Neural crest cell (in vitro differentiated cells): ENCODE data around the gene FBLN5. TPM values are rescaled to one million over a fixed set of nuclear protein-coding genes. Genes with fewer than 3 reads are reported as not detected.

Experiments used
- DNase-seq: peaks from one replicate; pipeline ENCODE4 v3.0.0; 2021; ENCODE audit warnings: low read depth, mixed read lengths, low spot score
- H3K27ac Mint-ChIP-seq: one replicate; pipeline ENCODE4 v1.8.0; 2021; ENCODE audit warnings: mild to moderate bottlenecking, mixed read lengths; ENCODE audit not compliant: unreplicated experiment
- H3K27me3 Mint-ChIP-seq: 2 replicates; pipeline ENCODE4 v1.8.0; 2021; ENCODE audit warnings: low read depth, mild to moderate bottlenecking, mixed read lengths
- H3K36me3 Mint-ChIP-seq: 2 replicates; pipeline ENCODE4 v1.8.0; 2021; ENCODE audit warnings: low read depth, mild to moderate bottlenecking, mixed read lengths
- H3K4me1 Mint-ChIP-seq: 2 replicates; pipeline ENCODE4 v1.8.0; 2021; ENCODE audit warnings: mixed read lengths
- H3K4me3 Mint-ChIP-seq: one replicate; pipeline ENCODE4 v1.8.0; 2021; ENCODE audit warnings: mild to moderate bottlenecking, mixed read lengths
- H3K9me3 Mint-ChIP-seq: 2 replicates; pipeline ENCODE4 v1.8.0; 2021; ENCODE audit warnings: mixed read lengths
- CTCF ChIP-seq: fragments of 200-600 bp; sonication (generic); conservative IDR thresholded peaks from 2 replicates; pipeline ENCODE4 v1.5.0; 2021; ENCODE audit warnings: antibody characterized with exemption, mild to moderate bottlenecking
- total RNA-seq: library from RNA; stranded (reverse); gene quantifications from 2 replicates; pipeline ENCODE4 v1.2.1, GENCODE V29; 2021

The FBLN5 gene
- total RNA-seq, 1 donor from 2014 or later: 1.0 TPM

- H3K9me3 Mint-ChIP-seq: no peaks in the 10 kb centered on the region
- H3K27me3 Mint-ChIP-seq: peaks cover 20% of the 10 kb centered on the region
- no peak for TF ChIP-seq CTCF
- no peak overlapping the region for H3K27ac Mint-ChIP-seq
- no peak for DNase-seq
- H3K4me1 Mint-ChIP-seq: no peaks in the 10 kb centered on the region
- H3K36me3 Mint-ChIP-seq: no peaks in the 10 kb centered on the region
- no peak overlapping the region for H3K4me3 Mint-ChIP-seq
Observed at GRCh38 chr14:91858536-91859275, 88.8 kb downstream of the FBLN5 start.

GRCh38 chr14:91857614-91858013, 89.9 kb downstream of the FBLN5 start:
- Mint-ChIP-seq H3K27me3 (peaks cover 21% of the 10 kb centered on the region), H3K36me3 (no peaks in the 10 kb centered on the region), H3K4me3 (no peak overlapping the region), H3K9me3 (no peaks in the 10 kb centered on the region), H3K27ac (no peak overlapping the region), H3K4me1 (no peaks in the 10 kb centered on the region)
- no peak for DNase-seq
- TF ChIP-seq CTCF: no peak

GRCh38 chr14:91854327-91854934, 93.1 kb downstream of the FBLN5 start:
- no peaks in the 10 kb centered on the region for H3K9me3 Mint-ChIP-seq

GRCh38 chr14:91851563-91851962, 95.9 kb downstream of the FBLN5 start:
- Mint-ChIP-seq H3K27ac (no peak overlapping the region), H3K4me1 (no peaks in the 10 kb centered on the region), H3K9me3 (no peaks in the 10 kb centered on the region), H3K27me3 (peaks cover 19% of the 10 kb centered on the region), H3K4me3 (no peak overlapping the region), H3K36me3 (no peaks in the 10 kb centered on the region)
- DNase-seq: no peak
- no peak for TF ChIP-seq CTCF

More at GRCh38 chr14:91854327-91854934, 93.1 kb downstream of the FBLN5 start:
- Mint-ChIP-seq H3K4me3 (no peak overlapping the region), H3K27me3 (peaks cover 18% of the 10 kb centered on the region), H3K4me1 (no peaks in the 10 kb centered on the region), H3K27ac (no peak overlapping the region), H3K36me3 (no peaks in the 10 kb centered on the region)
- DNase-seq: no peak
- TF ChIP-seq CTCF: no peak

- peaks cover 18% of the 10 kb centered on the region for H3K27me3 Mint-ChIP-seq
- DNase-seq: no peak
- H3K4me3 Mint-ChIP-seq: no peak overlapping the region
- no peak for TF ChIP-seq CTCF
- no peaks in the 10 kb centered on the region for H3K9me3 Mint-ChIP-seq
- no peaks in the 10 kb centered on the region for H3K36me3 Mint-ChIP-seq
- H3K27ac Mint-ChIP-seq: no peak overlapping the region
- H3K4me1 Mint-ChIP-seq: no peaks in the 10 kb centered on the region
Observed at GRCh38 chr14:91848504-91849001, 98.9 kb downstream of the FBLN5 start.
